HG02981 (cell line): ENCODE data around the gene TMEM63B.
"Not testable (repeated sequence)": the region's sequence is repeated elsewhere in the genome, so short reads cannot be mapped to it uniquely, and the experiment has no call there.

Source experiments
- ATAC-seq: cut with Tn5 transposase; IDR thresholded peaks from one replicate; pipeline ENCODE4 v1.9.1; 2021; ENCODE audit warnings: mild to moderate bottlenecking, moderate library complexity; ENCODE audit not compliant: unreplicated experiment

TMEM63B gene

DNA sequence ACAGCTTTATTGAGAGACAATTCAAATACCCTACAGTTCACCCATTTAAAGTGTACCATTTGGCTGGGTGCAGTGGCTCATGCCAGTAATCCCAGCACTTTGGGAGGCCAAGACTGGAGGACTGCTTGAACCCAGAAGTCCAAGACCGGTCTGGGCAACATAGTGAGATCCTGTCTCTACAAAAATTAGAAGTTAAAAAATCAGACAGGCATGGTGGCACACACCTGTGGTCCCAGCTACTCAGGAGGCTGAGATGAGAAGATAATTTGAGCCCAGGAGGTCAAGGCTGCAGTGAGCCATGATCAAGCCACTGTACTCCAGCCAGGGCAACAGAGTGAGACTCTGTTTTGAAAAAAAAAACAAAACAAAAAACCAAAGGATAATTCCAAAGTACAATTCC, 40.2 kb downstream of the TMEM63B start:
- ATAC-seq, result no peak

DNA sequence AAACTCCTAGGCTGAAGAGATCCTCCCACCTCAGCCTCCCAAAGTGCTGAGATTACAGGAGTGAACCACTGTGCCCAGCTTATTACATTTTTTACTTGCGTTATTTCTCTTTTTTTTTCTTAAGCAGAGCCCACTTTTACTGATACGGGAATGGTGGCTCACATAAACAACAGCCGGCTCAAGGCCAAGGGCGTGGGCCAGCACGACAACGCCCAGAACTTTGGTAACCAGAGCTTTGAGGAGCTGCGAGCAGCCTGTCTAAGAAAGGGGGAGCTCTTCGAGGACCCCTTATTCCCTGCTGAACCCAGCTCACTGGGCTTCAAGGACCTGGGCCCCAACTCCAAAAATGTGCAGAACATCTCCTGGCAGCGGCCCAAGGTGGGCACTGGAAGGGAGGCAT, 41.8 kb downstream of the TMEM63B start:
- no peak for ATAC-seq

DNA sequence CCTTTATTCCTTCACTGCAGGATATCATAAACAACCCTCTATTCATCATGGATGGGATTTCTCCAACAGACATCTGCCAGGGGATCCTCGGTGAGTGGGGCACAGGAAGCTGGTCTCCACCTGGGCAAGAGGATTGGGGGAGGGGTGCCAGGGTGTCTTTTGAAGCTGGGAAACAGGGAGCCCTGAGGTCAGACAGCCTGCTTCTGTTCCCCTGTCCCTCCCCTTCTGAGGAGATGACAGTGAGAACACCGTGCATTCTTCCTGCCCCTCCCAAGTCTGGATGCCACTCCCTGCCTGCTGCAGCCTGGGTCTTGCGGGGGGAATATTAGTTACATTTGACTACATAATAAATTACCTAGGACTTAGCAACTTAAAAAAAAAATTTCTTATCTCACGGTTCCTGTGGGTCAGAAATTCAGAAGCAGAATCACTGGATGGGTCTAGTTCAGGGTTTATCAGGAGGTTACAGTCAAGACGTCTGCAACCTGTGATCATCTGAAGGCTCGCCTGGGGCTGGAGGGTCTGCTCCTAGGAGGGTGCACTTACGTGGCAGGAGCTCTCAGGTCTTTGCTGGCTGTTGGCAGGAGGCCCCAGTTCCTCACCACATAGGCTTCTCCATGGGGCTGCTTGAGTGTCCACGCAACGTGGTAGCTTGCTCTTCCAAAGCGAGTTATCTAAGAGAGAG, 42.7 kb downstream of the TMEM63B start:
- no peak for ATAC-seq

DNA sequence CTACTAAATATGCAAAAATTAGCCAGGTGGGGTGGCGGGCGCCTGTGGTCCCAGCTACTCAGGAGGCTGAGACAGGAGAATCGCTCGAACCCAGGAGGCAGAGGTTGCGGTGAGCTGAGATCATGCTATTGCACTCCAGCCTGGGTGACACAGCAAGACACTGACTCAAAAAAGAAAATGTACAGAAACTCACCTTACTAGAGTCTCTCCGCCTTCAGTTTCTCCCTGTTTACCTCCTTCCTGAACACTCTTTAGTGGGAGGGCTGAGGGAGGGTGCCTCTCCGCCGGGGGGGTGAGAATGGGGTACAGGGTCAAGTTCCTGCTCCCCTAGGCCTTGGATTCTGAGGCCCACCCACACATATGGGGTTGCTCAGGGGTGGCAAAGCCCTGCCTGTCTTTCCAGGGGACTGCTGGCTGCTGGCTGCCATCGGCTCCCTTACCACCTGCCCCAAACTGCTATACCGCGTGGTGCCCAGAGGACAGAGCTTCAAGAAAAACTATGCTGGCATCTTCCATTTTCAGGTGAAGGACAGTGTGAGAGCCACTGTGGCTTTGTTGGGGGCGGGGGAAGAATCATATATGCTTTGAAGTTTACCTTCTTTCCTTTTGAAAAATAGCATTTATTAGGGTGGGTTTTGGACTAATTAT, 44.7 kb downstream of the TMEM63B start:
- no peak for ATAC-seq

DNA sequence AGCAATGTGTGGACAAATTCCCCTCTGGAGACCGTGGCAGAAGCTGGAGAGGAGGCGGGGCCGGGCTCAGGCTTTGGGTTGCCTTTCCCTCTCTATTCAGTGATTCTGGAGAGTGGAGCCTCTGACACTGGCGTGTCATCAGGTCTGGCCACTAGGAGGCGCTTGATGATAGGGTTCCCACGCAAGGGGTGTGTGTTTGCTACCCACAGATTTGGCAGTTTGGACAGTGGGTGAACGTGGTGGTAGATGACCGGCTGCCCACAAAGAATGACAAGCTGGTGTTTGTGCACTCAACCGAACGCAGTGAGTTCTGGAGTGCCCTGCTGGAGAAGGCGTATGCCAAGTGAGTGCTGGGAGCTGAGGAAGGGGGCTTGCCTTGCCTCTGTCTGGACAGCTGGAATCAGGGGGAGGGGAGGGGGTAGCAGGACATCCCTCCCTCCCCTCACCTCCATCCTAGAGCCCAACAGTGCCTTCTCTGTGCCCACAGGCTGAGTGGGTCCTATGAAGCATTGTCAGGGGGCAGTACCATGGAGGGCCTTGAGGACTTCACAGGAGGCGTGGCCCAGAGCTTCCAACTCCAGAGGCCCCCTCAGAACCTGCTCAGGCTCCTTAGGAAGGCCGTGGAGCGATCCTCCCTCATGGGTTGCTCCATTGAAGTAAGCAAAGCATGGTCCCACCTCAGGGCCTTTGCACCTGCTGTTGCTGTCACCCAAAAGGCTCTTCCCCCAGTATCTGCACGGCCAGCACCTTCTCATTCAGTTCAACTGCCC, 45.6 kb downstream of the TMEM63B start:
- ATAC-seq, result no peak

DNA sequence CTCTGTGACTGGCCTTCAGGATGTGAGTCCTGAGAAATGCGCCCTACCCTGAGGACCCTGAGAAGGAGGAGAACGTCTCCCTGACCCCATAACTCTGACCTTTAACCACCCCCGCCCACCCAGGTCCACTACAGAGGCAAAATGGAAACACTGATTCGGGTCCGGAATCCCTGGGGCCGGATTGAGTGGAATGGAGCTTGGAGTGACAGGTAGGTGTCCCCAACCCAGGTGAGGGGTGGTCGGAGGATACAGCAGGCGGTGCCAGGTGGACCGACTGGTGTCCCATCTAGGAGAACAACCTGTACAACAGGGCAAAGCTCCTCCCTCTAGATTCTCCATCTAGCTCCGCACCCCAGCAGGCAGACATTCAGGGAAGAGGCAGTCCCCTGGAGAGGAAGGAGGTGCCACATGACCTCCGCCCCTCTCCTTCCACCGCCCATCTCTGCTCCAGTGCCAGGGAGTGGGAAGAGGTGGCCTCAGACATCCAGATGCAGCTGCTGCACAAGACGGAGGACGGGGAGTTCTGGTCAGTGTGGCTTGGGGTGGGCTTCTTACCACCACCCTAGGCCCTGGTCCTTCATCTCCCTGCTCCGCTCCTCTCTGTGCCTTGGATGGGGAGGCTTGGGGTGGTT, 48.9 kb downstream of the TMEM63B start:
- ATAC-seq, result no peak

DNA sequence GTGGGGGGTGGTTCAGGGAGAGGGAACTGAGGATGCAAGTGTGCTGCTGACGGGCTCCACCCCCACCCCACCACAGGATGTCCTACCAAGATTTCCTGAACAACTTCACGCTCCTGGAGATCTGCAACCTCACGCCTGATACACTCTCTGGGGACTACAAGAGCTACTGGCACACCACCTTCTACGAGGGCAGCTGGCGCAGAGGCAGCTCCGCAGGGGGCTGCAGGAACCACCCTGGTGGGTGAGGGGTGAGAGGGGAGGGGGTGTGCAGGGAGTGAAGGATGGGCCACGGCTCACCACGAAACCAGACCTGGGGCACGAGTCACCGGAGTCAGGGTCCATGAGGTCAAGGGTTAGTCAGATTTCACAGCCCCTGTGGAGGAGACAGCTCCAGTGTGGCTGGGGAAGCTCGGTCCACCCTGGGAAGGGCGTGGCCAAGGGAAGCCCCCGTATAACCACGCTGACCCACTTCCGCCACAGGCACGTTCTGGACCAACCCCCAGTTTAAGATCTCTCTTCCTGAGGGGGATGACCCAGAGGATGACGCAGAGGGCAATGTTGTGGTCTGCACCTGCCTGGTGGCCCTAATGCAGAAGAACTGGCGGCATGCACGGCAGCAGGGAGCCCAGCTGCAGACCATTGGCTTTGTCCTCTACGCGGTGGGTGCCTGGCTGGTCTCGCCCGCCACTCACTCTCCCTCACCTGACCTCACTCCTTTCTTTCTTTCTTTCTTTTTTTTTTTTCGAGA, 49.6 kb downstream of the TMEM63B start:
- ATAC-seq, result peak; percentile 57

DNA sequence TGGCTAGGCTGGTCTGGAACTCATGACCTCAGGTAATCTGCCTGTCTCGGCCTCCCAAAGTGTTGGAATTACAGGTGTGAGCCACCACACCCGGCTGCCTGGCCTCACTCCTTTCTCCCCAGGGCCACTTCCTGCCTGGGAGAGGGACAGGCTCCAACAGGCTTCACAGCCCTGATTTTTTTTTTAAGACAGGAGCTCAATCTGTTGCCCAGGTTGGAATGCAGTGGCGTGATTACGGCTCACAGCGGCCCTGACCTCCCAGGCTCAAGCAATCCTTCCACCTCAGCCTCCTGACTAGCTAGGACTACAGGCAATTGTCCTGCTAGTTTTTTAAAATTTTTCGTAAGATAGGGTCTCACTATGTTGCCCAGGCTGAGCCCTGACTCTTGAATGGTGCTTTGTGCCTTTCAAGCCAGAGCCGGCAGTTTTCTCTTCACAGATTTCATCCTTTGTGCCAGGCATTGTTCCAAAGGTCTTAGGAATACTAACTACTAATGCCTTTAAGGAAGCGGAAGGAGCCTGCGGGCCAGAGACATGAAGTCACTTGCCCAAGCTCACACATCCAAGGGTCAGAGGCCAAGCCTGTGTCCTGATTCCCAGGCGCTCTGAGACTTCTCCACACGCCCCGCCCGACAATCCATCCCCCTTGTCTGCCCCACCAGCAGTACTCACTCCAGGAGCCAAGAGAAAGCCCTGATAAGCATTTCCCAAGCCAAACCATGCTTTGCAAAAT, 50.5 kb downstream of the TMEM63B start:
- no peak for ATAC-seq

DNA sequence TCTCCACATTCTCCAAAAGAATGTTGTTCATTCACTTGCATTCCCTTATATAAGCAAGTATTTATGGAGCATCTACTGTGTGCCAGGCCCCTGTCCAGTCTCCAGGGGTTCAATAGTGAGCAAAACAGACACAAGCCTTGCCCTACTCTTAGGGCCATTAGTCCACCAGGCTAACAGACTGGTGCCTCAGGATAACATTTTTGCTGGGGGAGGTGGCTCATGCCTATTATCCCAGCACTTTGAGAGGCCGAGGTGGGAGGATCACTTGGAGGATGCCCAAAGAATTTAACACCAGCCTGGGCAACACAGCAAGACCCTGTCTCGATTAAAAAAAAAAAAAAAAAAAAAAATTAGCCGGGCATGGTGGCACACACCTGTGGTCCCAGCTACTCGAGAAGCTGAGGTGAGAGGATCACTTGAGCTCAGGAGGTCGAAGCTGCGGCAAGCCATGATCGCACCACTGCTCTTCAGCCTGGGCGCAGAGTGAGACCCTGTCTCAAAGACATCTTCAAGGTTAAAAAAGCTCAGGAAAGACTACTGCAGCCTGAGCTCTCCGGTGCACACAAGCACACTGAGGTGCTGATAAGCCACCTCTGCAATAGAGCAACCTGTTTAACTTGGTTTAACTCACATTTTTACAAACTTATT, 51.2 kb downstream of the TMEM63B start:
- ATAC-seq, result no peak

DNA sequence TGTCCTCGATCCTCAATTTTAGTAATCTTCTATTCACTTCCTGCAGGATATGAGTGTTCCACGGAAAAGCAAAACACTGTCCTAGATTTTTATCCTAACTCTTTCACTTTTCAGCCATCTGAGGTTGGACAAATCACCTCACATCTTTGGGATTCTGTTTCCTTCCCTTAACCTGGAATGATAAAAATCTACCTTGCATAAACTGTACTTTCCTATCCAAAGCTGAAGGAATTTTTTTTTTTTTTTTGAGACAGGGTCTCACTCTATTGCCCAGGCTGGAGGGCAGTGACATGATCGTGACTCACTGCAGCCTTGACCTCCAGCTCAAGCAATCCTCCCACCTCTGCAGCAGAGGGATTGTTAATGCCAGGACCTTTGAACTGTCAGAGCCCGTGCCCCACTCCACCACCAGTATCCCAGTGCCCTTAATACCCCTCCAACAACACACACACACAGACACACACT, 51.8 kb downstream of the TMEM63B start:
- no peak for ATAC-seq

DNA sequence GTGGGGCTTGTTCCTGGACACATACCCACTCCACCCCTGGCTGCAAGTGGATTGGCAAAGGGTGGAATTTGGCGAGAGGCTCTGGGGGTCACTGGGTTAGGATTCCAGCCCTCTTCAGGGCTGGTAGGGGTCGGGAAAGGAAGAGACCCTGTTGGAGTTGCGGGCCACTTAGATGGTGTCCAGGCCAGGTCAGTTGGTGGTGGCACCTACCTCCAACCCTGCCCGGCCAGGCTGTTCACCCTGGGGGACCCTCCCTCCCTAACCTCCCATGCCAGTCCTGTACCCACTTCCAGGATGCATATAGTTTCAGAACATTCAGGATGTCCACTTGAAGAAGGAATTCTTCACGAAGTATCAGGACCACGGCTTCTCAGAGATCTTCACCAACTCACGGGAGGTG, 52.3 kb downstream of the TMEM63B start:
- no peak for ATAC-seq

DNA sequence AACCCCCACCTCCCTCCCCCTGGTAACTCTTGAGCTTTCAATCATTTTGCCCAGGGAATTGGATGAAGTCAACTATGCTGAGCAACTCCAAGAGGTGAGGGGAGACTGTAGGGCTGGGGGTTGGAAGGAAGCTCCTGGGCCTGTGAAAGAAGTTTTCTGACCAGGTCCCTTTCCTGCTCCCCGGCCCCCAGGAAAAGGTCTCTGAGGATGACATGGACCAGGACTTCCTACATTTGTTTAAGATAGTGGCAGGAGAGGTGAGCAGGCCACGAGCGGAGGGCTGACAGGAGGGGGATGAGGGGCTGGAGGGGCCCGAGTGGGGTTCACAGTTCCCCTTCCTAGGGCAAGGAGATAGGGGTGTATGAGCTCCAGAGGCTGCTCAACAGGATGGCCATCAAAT, 53.1 kb downstream of the TMEM63B start:
- no peak for ATAC-seq

DNA sequence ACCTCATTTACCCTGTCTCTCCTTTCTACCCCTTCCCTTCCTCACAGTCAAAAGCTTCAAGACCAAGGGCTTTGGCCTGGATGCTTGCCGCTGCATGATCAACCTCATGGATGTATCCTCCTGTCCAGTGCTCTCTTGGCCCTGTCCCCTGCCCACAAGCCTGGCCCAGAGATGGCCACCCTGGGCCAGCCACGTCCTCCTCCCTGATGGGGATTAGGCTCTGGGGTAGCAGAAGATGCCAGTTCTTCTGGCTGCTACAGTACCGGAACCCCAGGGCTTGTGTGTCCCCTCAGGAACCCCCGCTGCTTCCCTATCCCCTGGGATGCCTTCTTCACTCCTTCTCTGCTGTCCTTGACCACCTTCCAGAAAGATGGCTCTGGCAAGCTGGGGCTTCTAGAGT, 53.5 kb downstream of the TMEM63B start:
- no peak for ATAC-seq

DNA sequence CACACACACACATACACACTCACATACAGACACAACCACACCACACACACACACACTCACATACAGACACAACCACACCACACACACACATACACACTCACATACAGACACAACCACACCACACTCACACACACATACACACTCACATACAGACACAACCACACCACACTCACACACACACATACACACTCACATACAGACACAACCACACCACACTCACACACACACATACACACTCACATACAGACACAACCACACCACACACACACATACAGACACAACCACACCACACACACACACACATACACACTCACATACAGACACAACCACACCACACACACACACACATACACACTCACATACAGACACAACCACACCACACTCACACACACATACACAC, 54.4 kb downstream of the TMEM63B start:
- not testable (repeated sequence) for ATAC-seq

DNA sequence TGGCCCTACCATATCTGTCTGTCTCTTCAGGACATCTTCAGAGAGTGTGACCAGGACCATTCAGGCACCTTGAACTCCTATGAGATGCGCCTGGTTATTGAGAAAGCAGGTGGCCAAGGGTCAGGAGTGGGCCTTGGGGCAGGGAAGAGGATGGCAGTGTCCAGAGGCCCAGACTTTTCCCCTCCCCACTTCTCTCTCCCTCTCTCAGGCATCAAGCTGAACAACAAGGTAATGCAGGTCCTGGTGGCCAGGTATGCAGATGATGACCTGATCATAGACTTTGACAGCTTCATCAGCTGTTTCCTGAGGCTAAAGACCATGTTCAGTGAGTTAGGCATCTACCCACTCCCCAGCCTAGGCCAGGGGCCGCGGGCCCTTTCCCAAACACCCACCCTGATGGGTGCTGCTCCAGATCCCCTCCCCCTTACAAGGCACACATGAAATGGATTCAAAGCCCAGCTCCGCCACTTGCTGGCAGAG, 55.6 kb downstream of the TMEM63B start:
- no peak for ATAC-seq

DNA sequence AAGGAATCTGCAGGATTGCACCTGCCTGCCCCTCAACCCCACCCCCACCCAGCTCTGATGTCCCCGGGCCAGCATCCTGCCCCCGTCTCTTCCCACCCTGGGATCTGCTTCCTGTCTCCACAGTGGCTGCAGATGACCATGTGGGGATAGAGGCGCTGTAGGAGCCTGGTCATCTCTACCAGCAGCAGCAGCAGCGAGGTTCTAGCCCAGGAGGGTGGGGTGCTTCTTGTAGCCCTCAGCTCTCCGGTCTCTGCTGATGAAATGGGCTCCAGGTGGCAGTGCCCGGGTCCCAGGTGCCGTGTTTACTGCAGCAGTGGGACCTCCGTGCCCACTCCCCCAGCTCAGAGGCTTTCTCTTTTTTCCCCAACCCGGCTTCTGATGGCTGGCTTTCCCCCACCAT, 56.4 kb downstream of the TMEM63B start:
- no peak for ATAC-seq

DNA sequence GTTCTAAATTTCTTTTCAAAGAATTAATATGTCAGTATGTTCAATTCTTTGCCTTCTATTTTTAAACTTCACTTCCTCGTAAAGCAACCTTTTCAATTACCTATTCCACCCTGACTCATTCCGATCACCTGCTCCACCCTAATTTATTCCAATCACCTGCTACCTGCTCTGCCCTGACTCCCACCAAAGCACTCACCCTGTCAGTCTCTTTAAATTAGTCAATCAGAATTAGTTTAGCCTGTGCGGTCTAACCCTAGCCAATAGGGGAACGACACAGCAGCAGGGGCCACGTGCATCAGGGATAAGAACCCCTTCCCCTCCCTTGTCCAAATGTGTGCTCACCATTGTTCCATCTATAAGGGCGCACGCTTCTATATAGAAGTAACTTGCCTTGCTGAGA, 58.0 kb downstream of the TMEM63B start:
- ATAC-seq, result not testable (repeated sequence)

DNA sequence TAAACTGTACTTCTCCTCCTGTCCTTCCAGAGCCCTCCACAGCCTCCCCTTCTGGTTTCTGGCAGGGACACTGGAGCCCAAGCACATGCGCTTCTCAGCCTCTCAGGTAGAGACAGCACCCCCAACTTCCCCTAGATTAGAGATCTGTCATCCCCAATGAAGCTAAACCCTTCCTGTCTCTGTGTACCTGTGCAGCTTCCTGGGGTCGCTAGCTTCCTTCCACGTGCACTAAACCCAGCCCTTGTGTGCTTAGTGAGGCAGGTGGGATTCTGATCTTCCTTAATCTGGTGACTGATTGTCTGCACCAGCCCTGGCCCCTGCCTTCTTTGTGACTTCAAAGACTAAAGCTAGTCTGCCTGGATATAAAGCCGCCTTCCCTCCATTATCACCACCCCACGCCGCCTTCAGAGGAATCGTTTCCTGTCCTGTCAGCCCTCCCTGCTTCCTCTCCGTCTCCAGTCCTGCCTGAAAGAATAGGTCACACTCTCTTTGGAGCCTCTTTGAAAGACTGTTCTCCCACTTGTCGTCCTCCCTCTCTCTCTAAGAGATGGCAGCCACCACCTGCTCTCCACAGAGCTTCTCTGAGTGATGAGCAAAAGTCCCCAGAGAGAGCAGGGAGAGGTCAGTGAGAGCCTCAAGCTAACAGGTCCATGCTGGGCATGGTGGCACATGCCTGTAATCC, 58.7 kb downstream of the TMEM63B start:
- ATAC-seq, result no peak

DNA sequence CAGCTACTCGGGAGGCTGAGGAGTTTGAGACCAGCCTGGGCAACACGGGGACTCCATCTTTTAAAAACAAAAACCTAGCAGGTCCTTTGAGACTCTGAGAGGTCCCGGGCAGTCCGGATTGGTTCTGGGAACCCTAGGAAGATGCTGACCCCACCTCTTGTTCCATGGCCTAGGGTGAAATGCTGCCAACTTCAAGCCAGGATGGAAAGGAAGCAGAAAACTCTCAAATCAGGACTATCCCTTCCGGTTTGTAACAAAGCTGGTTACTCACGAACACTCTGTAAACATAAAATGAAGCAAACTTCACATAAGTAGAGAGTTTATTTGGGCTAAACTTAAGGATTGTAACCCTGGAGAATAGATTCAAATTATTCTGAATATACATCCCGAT, 59.3 kb downstream of the TMEM63B start:
- ATAC-seq, result no peak
